AG10803 (cell line): ENCODE data around the gene ZNRF1.

Experiments
- DNase-seq: peaks from one replicate; pipeline ENCODE4 v3.0.0; 2010; ENCODE audit warnings: low read depth
- H3K4me3 ChIP-seq: 2 replicates; pipeline ENCODE4 v1.5.1; 2011; ENCODE audit warnings: mild to moderate bottlenecking, low read length, control low read depth
- TF ChIP-seq, protein P1 (sequence below): conservative IDR thresholded peaks from 2 replicates; pipeline ENCODE4 v1.5.1; 2011; ENCODE audit warnings: mild to moderate bottlenecking, low read length, control low read depth, inconsistent platforms

ZNRF1 gene

DNA sequence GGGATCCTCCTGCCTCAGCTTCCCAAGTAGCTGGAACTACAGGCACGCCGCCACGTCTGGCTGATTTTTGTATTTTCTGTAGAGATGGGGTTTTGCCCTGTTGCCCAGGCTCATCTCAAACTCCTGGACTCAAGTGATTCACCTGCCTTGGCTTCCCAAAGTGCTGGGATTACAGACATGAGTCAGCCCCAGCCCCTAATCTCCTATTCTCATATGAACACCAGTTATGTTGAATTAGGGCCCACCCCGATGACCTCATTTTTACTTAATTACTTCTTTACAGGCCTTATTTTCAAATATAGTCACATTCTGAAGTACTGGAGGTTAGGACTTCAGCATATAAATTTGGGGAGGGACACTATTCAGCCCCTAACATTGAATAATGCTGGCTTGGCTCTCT is 49.2 kb downstream of the ZNRF1 start:
- no peak for DNase-seq

DNA sequence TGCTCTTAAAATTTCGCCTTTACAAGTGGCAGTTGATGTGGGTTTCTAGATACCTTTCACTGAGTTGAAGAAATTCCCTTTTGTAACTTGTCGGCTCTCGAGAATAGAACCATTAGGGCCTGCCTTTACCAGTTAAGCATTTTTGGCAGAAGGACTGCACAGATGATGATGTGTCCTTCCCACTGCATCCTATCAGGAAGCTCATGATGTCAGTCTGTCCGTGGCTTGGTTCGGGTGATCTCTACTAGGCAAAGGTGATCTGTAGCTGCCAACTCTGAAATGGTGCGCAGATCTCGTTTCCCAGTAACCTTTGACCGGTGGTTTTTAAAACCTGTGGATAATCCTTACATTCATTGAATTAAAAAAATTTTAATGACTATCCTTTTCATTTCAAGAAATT is 49.7 kb downstream of the ZNRF1 start:
- no peak for DNase-seq
- no peak overlapping the region for H3K4me3 ChIP-seq
- TF ChIP-seq, protein P1, sequence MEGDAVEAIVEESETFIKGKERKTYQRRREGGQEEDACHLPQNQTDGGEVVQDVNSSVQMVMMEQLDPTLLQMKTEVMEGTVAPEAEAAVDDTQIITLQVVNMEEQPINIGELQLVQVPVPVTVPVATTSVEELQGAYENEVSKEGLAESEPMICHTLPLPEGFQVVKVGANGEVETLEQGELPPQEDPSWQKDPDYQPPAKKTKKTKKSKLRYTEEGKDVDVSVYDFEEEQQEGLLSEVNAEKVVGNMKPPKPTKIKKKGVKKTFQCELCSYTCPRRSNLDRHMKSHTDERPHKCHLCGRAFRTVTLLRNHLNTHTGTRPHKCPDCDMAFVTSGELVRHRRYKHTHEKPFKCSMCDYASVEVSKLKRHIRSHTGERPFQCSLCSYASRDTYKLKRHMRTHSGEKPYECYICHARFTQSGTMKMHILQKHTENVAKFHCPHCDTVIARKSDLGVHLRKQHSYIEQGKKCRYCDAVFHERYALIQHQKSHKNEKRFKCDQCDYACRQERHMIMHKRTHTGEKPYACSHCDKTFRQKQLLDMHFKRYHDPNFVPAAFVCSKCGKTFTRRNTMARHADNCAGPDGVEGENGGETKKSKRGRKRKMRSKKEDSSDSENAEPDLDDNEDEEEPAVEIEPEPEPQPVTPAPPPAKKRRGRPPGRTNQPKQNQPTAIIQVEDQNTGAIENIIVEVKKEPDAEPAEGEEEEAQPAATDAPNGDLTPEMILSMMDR = no peak

More for the DNA sequence above, 49.2 kb downstream of the ZNRF1 start:
- no peak overlapping the region for H3K4me3 ChIP-seq
- TF ChIP-seq, protein P1 = no peak

DNA sequence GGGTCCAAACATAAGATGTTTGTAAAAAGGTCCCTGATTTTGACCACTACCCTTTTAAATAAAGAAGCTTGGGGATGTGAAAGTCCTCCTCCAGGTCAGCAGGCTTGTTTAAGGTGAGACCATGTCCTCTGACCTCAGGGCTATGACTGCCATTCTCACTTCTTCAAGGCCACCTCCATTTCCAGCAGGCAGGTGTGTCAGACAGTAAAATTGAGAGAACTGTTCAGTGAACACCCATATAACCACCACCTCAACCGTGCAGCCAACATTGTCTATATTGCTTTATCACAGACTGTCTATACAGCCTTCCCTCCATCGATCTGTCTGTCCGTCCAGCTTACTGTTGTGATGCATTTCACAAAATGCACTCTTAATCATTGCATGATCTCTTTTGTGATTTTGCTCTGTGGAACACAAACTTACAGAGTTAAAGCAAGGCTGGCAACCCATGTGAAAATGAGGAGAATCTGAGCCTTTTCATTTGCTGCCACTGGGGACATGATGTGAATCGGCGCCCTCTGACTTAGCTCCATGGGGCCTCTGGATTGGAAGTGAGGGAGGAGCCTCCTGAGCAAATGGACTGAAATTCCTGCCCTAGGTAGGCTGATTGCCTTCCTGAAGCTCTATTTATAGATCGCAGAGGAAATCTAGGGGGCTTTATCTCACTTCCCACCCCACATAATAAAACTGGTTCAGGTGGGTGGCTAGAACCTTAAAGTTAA is 53.8 kb downstream of the ZNRF1 start:
- H3K4me3 ChIP-seq = no peak overlapping the region
- no peak for DNase-seq
- TF ChIP-seq, protein P1 = no peak

DNA sequence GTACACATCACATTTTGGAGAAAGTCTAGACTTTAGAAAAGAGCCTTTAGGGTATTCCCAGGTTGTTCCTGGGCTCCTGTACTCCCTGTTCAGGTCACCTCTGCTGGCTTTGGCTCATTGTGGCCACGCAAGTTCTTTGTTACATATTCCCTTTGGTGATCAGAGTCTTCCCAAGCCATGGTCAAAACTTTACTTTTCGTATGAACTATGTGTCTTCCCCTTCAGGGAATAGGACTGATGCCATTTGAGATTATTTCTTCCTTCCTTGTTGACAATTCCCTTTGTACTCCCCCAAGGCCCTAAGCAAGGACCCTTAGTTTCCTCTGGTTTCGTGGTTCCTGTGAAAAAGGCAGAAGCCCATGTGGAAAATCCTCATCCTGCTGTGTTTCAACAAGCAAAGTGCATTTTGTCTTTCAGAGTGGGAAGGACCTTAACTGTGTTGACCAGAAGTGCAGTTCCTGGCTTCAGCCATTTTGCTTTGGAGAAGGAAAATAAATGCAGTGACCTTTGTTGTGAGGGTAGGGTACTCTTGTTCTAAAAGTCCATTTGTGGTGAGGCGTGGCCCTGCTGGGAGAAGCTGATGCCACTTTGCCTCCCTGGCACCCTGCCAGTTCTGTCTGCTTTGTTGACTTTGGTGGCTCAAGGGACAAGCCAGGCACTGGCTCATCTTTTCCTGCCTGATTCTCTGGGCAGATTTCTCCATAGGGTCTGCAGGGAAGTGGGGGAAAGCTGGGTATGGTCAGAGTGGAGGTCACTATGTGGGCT is 55.1 kb downstream of the ZNRF1 start:
- TF ChIP-seq, protein P1 = no peak
- no peak for DNase-seq
- H3K4me3 ChIP-seq = no peak overlapping the region

DNA sequence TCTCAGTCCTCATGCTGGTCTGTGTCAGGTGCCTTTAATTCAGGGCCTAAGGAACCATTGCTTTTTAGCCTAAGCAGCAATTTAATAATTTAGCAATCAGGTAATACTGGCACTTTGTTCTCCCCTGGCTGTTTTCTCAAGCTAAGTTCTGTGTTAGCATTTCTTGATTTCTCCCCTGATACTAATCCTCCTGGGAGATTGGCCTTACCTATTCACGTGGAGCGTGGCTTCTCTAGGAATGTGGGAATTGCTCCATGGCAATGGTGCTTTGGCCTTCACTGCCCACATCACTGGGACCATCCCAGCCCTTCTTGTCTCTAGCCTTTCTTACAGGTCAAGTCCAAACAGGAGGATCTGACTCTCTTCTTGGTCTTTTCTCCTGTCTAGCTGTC is 55.7 kb downstream of the ZNRF1 start:
- no peak overlapping the region for H3K4me3 ChIP-seq
- TF ChIP-seq, protein P1 = no peak
- DNase-seq = no peak

DNA sequence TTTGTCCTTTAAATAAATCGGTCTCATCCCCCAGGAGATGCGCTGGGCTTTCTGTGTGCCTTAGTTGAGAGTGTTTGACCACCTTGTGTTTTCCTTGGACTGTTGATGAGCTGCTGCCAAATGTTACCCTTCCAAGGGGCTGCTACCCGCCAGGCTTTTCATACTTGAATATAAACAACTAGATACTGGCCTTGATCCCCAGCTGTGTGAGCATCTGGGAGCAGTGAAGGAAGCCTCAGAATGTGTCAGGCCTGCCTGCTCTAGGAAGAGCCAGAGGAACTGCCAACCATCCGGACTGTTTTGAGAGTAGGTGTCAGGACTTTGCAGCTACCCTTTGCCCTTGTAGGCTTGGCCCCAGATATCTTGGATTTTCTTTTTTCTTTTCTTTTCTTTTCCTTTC is 60.0 kb downstream of the ZNRF1 start:
- no peak for DNase-seq
- H3K4me3 ChIP-seq = no peak overlapping the region
- TF ChIP-seq, protein P1 = no peak

DNA sequence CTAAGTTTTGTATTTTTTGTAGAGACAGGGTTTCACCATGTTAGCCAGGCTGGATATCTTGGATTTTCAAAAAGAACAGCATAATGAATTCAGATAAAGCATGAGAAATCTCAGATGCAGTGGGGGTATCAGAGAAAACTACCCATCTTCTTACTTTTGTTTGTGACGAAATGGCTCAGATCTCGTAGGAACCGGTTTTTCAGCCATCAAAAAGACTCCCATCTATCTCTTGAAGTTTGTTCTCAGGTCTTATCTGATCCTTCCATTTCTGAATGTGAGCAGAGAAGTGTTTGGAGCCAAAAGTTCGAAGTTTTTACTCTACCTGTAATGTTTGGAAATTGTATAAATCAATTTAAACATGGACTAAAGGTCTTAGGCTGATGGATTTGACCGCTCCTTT is 60.6 kb downstream of the ZNRF1 start:
- DNase-seq = no peak
- H3K4me3 ChIP-seq = no peak overlapping the region
- TF ChIP-seq, protein P1 = no peak
